GM12878 (cell line): ENCODE data around the gene CCDC177. TPM values are rescaled to one million over a fixed set of nuclear protein-coding genes. Genes with fewer than 3 reads are reported as not detected.

ENCODE experiments used
- CBFB ChIP-seq: IDR thresholded peaks from 2 replicates; pipeline ENCODE4 v1.6.1; 2016; ENCODE audit warnings: antibody characterized with exemption, low read depth
- DPF2 ChIP-seq: fragments of 450-650 bp; IDR thresholded peaks from 2 replicates; pipeline ENCODE4 v1.6.1; 2017; ENCODE audit warnings: mild to moderate bottlenecking
- KAT2A ChIP-seq: conservative IDR thresholded peaks from 2 replicates; pipeline ENCODE4 v1.6.1; 2011; ENCODE audit warnings: low read depth, low read length; ENCODE audit not compliant: control insufficient read depth
- NFXL1 ChIP-seq: fragments of 450-650 bp; IDR thresholded peaks from 2 replicates; pipeline ENCODE4 v1.6.1; 2017; ENCODE audit warnings: antibody characterized with exemption, mild to moderate bottlenecking, borderline replicate concordance
- RB1 ChIP-seq: fragments of 450-650 bp; formaldehyde crosslinking; IDR thresholded peaks from 2 replicates; pipeline ENCODE4 v1.6.1; 2017; ENCODE audit warnings: mild to moderate bottlenecking, borderline replicate concordance
- SUPT20H ChIP-seq: IDR thresholded peaks from 2 replicates; pipeline ENCODE4 v1.6.1; 2011; ENCODE audit warnings: low read depth, mild to moderate bottlenecking, low read length, moderate library complexity, borderline replicate concordance; ENCODE audit not compliant: control insufficient read depth
- polyA plus RNA-seq, 11 experiments: library from polyadenylated mRNA; depleted of rRNA in 4 of 11; unstranded in 6 of 11; stranded (reverse) in 5 of 11; fragments of >200 nt; fragmentation: Nextera tagmentation in 4 of 11; fragmentation: Illumina TruSeq in 1 of 11; extraction: Ambion mirVana in 4 of 11; extraction: Trizol in 1 of 11; gene quantifications; 1 replicate in 1 of 11; 2 replicates in 10 of 11; pipeline versions ENCODE4 v1.2.1 to v1.2.3, GENCODE V29; 2011 to 2016; ENCODE audit warnings: inconsistent platforms in 2 of 11, missing spikeins in 2 of 11, low read depth in 1 of 11
- total RNA-seq, 4 experiments: library from RNA; depleted of rRNA in 3 of 4; stranded (reverse); fragments of >200 nt in 3 of 4; fragmentation: Illumina TruSeq in 1 of 4; extraction: Trizol in 1 of 4; gene quantifications; 2 replicates each; pipeline versions ENCODE4 v1.2.1 to v1.2.3, GENCODE V29; 2013 to 2021
- TF ChIP-seq, protein P1 (sequence below): IDR thresholded peaks from 2 replicates; pipeline ENCODE4 v1.6.1; 2012; ENCODE audit warnings: improper control_type of control experiment, low read depth, low read length; ENCODE audit not compliant: insufficient replicate concordance
- TF ChIP-seq, protein P2 (sequence below): fragments of 150-350 bp; IDR thresholded peaks from 2 replicates; pipeline ENCODE4 v1.6.1; 2014; ENCODE audit warnings: mild to moderate bottlenecking, low read depth, low read length
- TF ChIP-seq, protein P3 (sequence below): IDR thresholded peaks from 2 replicates; pipeline ENCODE4 v1.6.1; 2012; ENCODE audit warnings: low read length, inconsistent platforms
- TF ChIP-seq, protein P4 (sequence below): fragments of 150-350 bp; IDR thresholded peaks from 2 replicates; pipeline ENCODE4 v1.6.1; 2016; ENCODE audit warnings: low read depth, low read length
- TF ChIP-seq, protein P5 (sequence below): fragments of 450-650 bp; IDR thresholded peaks from 2 replicates; pipeline ENCODE4 v1.6.1; 2018; ENCODE audit warnings: mild to moderate bottlenecking, low read depth, moderate library complexity; ENCODE audit not compliant: partially characterized antibody

Gene CCDC177
- total and polyA plus RNA-seq, 10 of the 15 experiments (the other 5 are each of a cell fraction or from before 2014, with no cell fraction given), result not detected

DNA sequence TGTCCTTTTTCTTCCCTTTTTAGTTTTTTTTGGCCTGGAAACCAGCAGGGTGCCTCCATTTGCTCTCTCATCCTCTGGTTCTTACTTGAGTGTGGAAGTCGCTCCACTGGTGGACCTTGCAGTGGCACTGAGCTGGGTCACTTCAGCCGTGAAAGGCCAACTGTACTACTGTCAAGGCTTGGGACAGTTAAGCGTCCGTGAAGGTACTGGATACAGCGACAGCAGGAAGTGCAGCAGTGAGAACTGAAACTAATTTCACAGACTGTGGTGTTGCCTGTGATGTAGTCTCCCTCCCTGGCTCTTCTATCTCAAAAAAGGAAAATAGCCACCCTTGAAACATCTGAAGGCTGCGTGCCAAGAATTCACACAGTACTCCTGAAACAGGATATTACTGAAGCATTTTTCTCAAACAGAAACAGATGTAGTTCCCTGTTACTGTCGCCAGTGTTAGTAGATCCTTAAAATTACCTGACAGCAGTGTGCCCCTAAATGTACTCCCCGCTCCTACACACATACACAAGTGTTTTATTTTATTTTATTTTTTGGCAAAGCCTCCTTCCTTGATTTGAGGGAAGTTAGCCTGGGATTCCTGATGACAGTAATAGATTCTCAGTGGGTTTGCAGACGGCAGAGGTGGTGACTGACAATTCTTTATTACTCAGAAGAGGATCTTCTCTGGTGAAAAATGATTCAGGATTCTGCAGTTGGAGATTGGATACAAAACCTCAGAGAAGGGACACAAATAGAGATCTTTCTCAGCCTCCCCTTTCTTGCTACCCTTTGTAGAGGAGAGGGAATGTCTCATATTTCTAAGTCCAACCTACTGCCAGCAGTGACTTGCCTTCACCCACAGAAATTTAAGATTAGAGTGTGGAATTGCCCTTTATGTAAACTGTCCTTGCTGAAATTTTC, 41.1 kb upstream of the CCDC177 start (continued):
- TF ChIP-seq, protein P1, sequence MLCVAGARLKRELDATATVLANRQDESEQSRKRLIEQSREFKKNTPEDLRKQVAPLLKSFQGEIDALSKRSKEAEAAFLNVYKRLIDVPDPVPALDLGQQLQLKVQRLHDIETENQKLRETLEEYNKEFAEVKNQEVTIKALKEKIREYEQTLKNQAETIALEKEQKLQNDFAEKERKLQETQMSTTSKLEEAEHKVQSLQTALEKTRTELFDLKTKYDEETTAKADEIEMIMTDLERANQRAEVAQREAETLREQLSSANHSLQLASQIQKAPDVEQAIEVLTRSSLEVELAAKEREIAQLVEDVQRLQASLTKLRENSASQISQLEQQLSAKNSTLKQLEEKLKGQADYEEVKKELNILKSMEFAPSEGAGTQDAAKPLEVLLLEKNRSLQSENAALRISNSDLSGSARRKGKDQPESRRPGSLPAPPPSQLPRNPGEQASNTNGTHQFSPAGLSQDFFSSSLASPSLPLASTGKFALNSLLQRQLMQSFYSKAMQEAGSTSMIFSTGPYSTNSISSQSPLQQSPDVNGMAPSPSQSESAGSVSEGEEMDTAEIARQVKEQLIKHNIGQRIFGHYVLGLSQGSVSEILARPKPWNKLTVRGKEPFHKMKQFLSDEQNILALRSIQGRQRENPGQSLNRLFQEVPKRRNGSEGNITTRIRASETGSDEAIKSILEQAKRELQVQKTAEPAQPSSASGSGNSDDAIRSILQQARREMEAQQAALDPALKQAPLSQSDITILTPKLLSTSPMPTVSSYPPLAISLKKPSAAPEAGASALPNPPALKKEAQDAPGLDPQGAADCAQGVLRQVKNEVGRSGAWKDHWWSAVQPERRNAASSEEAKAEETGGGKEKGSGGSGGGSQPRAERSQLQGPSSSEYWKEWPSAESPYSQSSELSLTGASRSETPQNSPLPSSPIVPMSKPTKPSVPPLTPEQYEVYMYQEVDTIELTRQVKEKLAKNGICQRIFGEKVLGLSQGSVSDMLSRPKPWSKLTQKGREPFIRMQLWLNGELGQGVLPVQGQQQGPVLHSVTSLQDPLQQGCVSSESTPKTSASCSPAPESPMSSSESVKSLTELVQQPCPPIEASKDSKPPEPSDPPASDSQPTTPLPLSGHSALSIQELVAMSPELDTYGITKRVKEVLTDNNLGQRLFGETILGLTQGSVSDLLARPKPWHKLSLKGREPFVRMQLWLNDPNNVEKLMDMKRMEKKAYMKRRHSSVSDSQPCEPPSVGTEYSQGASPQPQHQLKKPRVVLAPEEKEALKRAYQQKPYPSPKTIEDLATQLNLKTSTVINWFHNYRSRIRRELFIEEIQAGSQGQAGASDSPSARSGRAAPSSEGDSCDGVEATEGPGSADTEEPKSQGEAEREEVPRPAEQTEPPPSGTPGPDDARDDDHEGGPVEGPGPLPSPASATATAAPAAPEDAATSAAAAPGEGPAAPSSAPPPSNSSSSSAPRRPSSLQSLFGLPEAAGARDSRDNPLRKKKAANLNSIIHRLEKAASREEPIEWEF, result no peak
- TF ChIP-seq DPF2, result peak; percentile 63
- TF ChIP-seq NFXL1, result no peak
- no peak for TF ChIP-seq SUPT20H
- TF ChIP-seq, protein P2, sequence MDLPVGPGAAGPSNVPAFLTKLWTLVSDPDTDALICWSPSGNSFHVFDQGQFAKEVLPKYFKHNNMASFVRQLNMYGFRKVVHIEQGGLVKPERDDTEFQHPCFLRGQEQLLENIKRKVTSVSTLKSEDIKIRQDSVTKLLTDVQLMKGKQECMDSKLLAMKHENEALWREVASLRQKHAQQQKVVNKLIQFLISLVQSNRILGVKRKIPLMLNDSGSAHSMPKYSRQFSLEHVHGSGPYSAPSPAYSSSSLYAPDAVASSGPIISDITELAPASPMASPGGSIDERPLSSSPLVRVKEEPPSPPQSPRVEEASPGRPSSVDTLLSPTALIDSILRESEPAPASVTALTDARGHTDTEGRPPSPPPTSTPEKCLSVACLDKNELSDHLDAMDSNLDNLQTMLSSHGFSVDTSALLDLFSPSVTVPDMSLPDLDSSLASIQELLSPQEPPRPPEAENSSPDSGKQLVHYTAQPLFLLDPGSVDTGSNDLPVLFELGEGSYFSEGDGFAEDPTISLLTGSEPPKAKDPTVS, result no peak
- TF ChIP-seq CBFB, result no peak
- TF ChIP-seq, protein P3, sequence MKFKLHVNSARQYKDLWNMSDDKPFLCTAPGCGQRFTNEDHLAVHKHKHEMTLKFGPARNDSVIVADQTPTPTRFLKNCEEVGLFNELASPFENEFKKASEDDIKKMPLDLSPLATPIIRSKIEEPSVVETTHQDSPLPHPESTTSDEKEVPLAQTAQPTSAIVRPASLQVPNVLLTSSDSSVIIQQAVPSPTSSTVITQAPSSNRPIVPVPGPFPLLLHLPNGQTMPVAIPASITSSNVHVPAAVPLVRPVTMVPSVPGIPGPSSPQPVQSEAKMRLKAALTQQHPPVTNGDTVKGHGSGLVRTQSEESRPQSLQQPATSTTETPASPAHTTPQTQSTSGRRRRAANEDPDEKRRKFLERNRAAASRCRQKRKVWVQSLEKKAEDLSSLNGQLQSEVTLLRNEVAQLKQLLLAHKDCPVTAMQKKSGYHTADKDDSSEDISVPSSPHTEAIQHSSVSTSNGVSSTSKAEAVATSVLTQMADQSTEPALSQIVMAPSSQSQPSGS, result peak; percentile 99
- TF ChIP-seq KAT2A, result no peak
- TF ChIP-seq, protein P4, sequence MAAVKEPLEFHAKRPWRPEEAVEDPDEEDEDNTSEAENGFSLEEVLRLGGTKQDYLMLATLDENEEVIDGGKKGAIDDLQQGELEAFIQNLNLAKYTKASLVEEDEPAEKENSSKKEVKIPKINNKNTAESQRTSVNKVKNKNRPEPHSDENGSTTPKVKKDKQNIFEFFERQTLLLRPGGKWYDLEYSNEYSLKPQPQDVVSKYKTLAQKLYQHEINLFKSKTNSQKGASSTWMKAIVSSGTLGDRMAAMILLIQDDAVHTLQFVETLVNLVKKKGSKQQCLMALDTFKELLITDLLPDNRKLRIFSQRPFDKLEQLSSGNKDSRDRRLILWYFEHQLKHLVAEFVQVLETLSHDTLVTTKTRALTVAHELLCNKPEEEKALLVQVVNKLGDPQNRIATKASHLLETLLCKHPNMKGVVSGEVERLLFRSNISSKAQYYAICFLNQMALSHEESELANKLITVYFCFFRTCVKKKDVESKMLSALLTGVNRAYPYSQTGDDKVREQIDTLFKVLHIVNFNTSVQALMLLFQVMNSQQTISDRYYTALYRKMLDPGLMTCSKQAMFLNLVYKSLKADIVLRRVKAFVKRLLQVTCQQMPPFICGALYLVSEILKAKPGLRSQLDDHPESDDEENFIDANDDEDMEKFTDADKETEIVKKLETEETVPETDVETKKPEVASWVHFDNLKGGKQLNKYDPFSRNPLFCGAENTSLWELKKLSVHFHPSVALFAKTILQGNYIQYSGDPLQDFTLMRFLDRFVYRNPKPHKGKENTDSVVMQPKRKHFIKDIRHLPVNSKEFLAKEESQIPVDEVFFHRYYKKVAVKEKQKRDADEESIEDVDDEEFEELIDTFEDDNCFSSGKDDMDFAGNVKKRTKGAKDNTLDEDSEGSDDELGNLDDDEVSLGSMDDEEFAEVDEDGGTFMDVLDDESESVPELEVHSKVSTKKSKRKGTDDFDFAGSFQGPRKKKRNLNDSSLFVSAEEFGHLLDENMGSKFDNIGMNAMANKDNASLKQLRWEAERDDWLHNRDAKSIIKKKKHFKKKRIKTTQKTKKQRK, result no peak
- TF ChIP-seq, protein P5, sequence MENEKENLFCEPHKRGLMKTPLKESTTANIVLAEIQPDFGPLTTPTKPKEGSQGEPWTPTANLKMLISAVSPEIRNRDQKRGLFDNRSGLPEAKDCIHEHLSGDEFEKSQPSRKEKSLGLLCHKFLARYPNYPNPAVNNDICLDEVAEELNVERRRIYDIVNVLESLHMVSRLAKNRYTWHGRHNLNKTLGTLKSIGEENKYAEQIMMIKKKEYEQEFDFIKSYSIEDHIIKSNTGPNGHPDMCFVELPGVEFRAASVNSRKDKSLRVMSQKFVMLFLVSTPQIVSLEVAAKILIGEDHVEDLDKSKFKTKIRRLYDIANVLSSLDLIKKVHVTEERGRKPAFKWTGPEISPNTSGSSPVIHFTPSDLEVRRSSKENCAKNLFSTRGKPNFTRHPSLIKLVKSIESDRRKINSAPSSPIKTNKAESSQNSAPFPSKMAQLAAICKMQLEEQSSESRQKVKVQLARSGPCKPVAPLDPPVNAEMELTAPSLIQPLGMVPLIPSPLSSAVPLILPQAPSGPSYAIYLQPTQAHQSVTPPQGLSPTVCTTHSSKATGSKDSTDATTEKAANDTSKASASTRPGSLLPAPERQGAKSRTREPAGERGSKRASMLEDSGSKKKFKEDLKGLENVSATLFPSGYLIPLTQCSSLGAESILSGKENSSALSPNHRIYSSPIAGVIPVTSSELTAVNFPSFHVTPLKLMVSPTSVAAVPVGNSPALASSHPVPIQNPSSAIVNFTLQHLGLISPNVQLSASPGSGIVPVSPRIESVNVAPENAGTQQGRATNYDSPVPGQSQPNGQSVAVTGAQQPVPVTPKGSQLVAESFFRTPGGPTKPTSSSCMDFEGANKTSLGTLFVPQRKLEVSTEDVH, result no peak
- TF ChIP-seq RB1, result no peak
